Activated naive CD8-positive, alpha-beta T cell treated with anti-CD3 and anti-CD28 coated beads for 36 hours (primary cell): ENCODE results near the gene LGALS3BP. TPM values are rescaled to one million over a fixed set of nuclear protein-coding genes. Genes with fewer than 3 reads are reported as not detected.

ENCODE experiments used
- DNase-seq: peaks from one replicate; pipeline ENCODE4 v3.0.0; 2021
- H3K27ac Mint-ChIP-seq: one replicate; pipeline ENCODE4 v1.8.0; 2022; ENCODE audit warnings: mild to moderate bottlenecking, moderate library complexity, mixed read lengths
- H3K27me3 Mint-ChIP-seq: one replicate; pipeline ENCODE4 v1.8.0; 2022; ENCODE audit warnings: mild to moderate bottlenecking, mixed read lengths
- H3K36me3 Mint-ChIP-seq: one replicate; pipeline ENCODE4 v1.8.0; 2021; ENCODE audit warnings: mild to moderate bottlenecking, mixed read lengths
- H3K4me1 Mint-ChIP-seq: one replicate; pipeline ENCODE4 v1.8.0; 2021; ENCODE audit warnings: mixed read lengths
- H3K4me3 Mint-ChIP-seq: one replicate; pipeline ENCODE4 v1.8.0; 2022; ENCODE audit warnings: mild to moderate bottlenecking, moderate library complexity, mixed read lengths
- H3K9me3 Mint-ChIP-seq: one replicate; pipeline ENCODE4 v1.8.0; 2022; ENCODE audit warnings: mixed read lengths
- total RNA-seq, 2 experiments: library from RNA; stranded (reverse); gene quantifications; one replicate each; pipeline ENCODE4 v1.2.3, GENCODE V29; 2021

LGALS3BP gene
- total RNA-seq, 2 experiments from 2014 or later: 86.8 to 89.7 TPM

- H3K36me3 Mint-ChIP-seq: peaks cover 8% of the 10 kb centered on the region
- no peaks in the 10 kb centered on the region for H3K9me3 Mint-ChIP-seq
- no peaks in the 10 kb centered on the region for H3K27me3 Mint-ChIP-seq
- peaks cover 3% of the 10 kb centered on the region for H3K4me1 Mint-ChIP-seq
- no peak for DNase-seq
- no peak overlapping the region for H3K27ac Mint-ChIP-seq
- H3K4me3 Mint-ChIP-seq: no peak overlapping the region
Measured at GRCh38 chr17:78996781-78997201, 17.1 kb upstream of the LGALS3BP start.

GRCh38 chr17:78995761-78996451, 16.2 kb upstream of the LGALS3BP start:
- no peak overlapping the region for H3K4me3 Mint-ChIP-seq
- H3K9me3 Mint-ChIP-seq: no peaks in the 10 kb centered on the region
- peaks cover 3% of the 10 kb centered on the region for H3K4me1 Mint-ChIP-seq
- no peak for DNase-seq
- no peaks in the 10 kb centered on the region for H3K27me3 Mint-ChIP-seq
- H3K27ac Mint-ChIP-seq: no peak overlapping the region
- peaks cover 12% of the 10 kb centered on the region for H3K36me3 Mint-ChIP-seq

DNA sequence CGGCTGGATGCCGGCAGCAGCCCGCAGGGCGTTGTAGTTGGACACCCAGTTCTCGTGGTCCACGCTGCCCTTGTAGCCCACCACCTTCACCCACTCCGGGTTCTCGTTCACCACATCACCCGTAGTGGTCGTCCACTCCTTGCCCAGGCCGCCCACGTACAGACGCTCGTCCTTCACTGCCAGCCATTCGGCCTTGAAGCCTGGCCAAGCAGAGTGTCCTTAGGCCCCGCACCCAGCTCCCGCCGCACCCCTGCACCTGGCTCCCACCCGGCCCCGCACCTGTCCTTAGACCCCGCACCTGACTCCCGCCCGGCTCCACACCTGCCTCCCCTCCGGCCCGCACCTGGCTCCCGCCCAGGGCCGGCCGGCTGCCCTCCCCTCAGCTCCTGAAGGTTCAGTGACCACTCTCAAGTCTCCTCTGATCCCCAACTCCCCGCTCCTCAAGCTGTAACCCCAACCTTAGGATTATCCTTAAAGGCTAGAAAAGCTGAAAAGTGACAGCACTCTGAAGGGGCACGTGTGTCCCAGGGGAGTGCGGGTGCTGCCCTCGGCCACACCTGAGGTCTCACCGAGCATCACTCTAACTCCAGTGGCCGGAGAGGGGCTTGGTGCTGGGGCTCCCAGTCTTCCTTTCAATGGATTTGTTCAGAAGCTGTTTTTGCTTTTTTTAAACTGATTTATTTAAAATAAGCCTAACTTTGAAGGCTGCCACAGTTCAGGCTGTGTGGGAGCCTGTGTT, 15.5 kb upstream of the LGALS3BP start:
- H3K4me3 Mint-ChIP-seq: no peak overlapping the region
- no peak for DNase-seq
- no peak overlapping the region for H3K27ac Mint-ChIP-seq
- H3K27me3 Mint-ChIP-seq: no peaks in the 10 kb centered on the region
- peaks cover 15% of the 10 kb centered on the region for H3K36me3 Mint-ChIP-seq
- H3K9me3 Mint-ChIP-seq: no peaks in the 10 kb centered on the region
- H3K4me1 Mint-ChIP-seq: peaks cover 3% of the 10 kb centered on the region

GRCh38 chr17:78993981-78994671, 14.4 kb upstream of the LGALS3BP start:
- Mint-ChIP-seq H3K4me1 (peaks cover 3% of the 10 kb centered on the region), H3K36me3 (peaks cover 15% of the 10 kb centered on the region), H3K9me3 (no peaks in the 10 kb centered on the region), H3K4me3 (no peak overlapping the region), H3K27me3 (no peaks in the 10 kb centered on the region), H3K27ac (no peak overlapping the region)
- no peak for DNase-seq

- Mint-ChIP-seq H3K27me3 (no peaks in the 10 kb centered on the region), H3K9me3 (no peaks in the 10 kb centered on the region)
Measured at GRCh38 chr17:78993241-78993956, 13.7 kb upstream of the LGALS3BP start.

GRCh38 chr17:78992542-78993212, 13.0 kb upstream of the LGALS3BP start:
- Mint-ChIP-seq H3K27ac (no peak overlapping the region), H3K36me3 (peaks cover 15% of the 10 kb centered on the region), H3K27me3 (no peaks in the 10 kb centered on the region), H3K4me3 (no peak overlapping the region), H3K9me3 (no peaks in the 10 kb centered on the region), H3K4me1 (peaks cover 4% of the 10 kb centered on the region)
- DNase-seq: no peak

More at GRCh38 chr17:78993241-78993956, 13.7 kb upstream of the LGALS3BP start:
- DNase-seq: peak; percentile 51
- Mint-ChIP-seq H3K4me1 (peaks cover 3% of the 10 kb centered on the region), H3K27ac (no peak overlapping the region), H3K4me3 (no peak overlapping the region), H3K36me3 (peaks cover 15% of the 10 kb centered on the region)

DNA sequence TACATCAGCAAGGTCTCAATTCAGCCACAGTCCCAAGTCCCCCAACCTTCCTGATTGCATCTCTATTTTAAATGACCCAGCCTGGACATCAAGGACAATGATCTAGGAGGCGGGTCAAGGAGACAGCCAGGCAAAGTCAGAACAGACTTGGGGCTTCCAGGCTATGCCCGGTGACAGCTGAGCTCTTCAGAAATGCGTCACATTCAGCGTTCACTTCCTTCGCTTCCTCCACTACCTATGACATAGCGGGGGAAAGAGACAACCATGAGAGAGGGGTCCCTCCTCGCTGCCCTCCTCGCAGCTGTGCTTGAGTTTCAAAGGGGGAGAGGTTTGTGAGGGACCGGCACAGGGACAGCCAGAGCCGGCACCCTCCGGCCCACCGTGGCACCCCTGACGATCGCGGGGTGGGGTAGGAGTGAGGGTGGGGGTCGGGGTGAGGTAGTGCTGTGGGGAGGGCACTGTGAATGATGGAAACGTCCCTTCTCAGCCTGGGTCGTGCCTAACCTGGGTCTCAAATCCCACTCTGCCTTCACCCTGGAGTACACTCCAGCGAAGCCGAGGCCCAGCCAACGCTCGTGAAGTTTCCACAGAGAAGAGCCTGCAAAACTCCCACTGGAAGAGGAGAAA, 12.3 kb upstream of the LGALS3BP start:
- peaks cover 15% of the 10 kb centered on the region for H3K36me3 Mint-ChIP-seq
- no peak for DNase-seq
- H3K27ac Mint-ChIP-seq: no peak overlapping the region
- H3K4me3 Mint-ChIP-seq: no peak overlapping the region
- no peaks in the 10 kb centered on the region for H3K27me3 Mint-ChIP-seq
- no peaks in the 10 kb centered on the region for H3K9me3 Mint-ChIP-seq
- peaks cover 10% of the 10 kb centered on the region for H3K4me1 Mint-ChIP-seq

DNA sequence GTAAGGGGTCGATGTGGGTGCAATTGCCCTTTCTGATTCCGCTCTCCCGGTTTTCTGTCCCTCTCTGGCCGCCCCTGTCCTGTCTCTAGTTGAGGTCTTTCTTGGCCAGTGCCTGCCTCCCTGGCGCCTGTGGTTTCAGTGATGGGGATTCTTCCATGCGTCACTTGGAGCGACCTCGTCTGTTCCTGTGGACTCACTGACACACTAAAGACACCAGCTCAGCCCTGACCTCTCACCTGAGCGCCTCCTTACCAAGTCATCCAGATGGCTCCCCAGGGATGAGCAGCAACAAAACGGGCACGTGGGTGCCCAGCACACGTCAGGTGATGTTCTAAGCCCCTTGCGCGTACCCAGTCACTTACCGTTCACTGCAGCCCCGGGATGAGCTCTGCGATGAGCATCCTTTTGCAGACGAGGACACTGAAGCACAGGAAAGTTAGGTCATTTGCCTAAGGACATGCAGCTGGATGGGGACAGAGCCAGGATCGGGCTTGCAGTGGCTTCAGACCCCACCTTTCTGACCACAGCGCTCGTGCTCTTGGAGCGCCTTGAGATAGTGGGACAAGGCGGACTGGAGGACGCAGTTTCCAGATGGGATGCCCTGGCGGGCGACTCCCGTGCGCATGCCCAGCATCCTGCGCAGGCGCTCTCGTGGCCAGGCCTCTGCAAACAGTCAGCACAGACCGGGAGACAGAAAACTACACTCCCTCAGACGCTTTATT, 11.5 kb upstream of the LGALS3BP start:
- H3K4me1 Mint-ChIP-seq: peaks cover 19% of the 10 kb centered on the region
- H3K36me3 Mint-ChIP-seq: peaks cover 15% of the 10 kb centered on the region
- no peak overlapping the region for H3K27ac Mint-ChIP-seq
- no peak overlapping the region for H3K4me3 Mint-ChIP-seq
- no peak for DNase-seq
- no peaks in the 10 kb centered on the region for H3K27me3 Mint-ChIP-seq
- H3K9me3 Mint-ChIP-seq: no peaks in the 10 kb centered on the region

GRCh38 chr17:78990349-78991016, 10.8 kb upstream of the LGALS3BP start:
- no peak overlapping the region for H3K27ac Mint-ChIP-seq
- no peaks in the 10 kb centered on the region for H3K27me3 Mint-ChIP-seq
- no peak overlapping the region for H3K4me3 Mint-ChIP-seq
- H3K9me3 Mint-ChIP-seq: no peaks in the 10 kb centered on the region
- H3K36me3 Mint-ChIP-seq: peaks cover 15% of the 10 kb centered on the region
- no peak for DNase-seq
- peaks cover 24% of the 10 kb centered on the region for H3K4me1 Mint-ChIP-seq

DNA sequence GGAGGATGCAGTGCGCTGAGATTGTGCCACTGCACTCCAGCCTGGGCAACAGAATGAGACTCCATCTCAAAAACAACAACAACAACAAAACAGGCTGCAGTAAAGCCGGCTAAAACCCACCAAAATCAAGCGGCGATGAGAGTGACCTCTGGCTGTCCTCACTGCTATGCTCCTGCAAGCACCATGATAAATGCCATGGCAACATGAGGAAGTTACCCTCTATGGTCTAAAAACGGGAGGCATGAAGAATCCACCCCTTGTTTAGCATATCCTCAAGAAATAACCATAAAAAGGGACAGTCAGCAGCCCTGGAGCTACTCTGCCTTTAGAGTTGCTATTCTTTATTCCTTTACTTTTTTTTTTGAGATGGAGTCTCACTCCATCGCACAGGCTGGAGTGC, 8.4 kb upstream of the LGALS3BP start:
- Mint-ChIP-seq H3K36me3 (peaks cover 11% of the 10 kb centered on the region), H3K4me1 (peaks cover 23% of the 10 kb centered on the region), H3K27me3 (no peaks in the 10 kb centered on the region), H3K4me3 (no peak overlapping the region), H3K27ac (no peak overlapping the region), H3K9me3 (no peaks in the 10 kb centered on the region)
- no peak for DNase-seq

DNA sequence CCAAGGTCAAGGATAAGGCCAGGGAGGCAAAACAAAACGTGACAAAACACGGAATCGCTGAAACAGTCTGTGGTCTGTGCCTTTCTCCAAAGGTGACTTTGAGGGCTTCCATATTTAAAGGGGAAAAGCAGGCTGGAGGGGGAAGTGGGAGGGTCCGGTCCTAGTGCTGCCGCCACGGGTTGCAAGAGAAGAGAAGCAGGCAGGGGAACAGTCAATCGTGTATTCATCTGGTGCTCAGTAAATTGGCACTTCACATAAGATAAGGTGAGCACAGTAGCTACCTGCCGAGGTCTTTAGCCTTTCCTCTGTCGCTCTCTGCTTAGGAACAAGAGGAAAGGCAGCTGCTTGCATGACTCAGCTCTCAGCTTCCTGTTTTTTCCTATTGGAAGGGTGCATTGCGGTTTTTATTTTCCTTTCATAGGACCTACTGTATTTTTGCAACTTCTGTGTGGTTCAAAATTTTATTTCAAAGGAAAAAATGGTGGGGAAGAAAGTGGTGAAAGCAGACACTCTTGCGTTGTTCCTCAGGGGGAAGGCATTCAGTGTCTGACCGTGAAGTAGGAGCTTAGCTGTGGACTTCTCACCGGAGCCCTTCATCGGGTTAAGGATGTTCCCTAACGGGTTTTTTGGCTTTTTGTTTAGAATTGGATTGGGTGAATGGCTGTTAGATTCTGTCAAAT, 7.1 kb upstream of the LGALS3BP start:
- Mint-ChIP-seq H3K4me3 (peak overlapping the region; percentile 38), H3K27ac (no peak overlapping the region), H3K36me3 (peaks cover 7% of the 10 kb centered on the region), H3K4me1 (peaks cover 21% of the 10 kb centered on the region), H3K9me3 (no peaks in the 10 kb centered on the region), H3K27me3 (no peaks in the 10 kb centered on the region)
- no peak for DNase-seq

- peaks cover 21% of the 10 kb centered on the region for H3K4me1 Mint-ChIP-seq
- H3K27ac Mint-ChIP-seq: no peak overlapping the region
- H3K36me3 Mint-ChIP-seq: peaks cover 5% of the 10 kb centered on the region
- H3K4me3 Mint-ChIP-seq: peak overlapping the region; percentile 38
- H3K9me3 Mint-ChIP-seq: no peaks in the 10 kb centered on the region
- H3K27me3 Mint-ChIP-seq: no peaks in the 10 kb centered on the region
- DNase-seq: no peak
Measured at GRCh38 chr17:78986048-78986648, 6.4 kb upstream of the LGALS3BP start.
